OCI-LY7 (cell line): Measurements from ENCODE around the gene TRAPPC10. TPM values are rescaled to one million over a fixed set of nuclear protein-coding genes. Genes with fewer than 3 reads are reported as not detected.
"Not testable (repeated sequence)": the region's sequence is repeated elsewhere in the genome, so short reads cannot be mapped to it uniquely, and the experiment has no call there.

ENCODE experiments used
- BruUV-seq: library from RNA; stranded (reverse); fragments of 400-500 nt; replicated peaks from 2 replicates; lab custom pipeline; 2021; lab: Mats Ljungman, UMichigan
- CTCF ChIA-PET: fragments of 300-600 bp; sonication (Branson Sonifier 250); formaldehyde crosslinking; loops from one replicate; lab custom pipeline; 2022; ENCODE audit warnings: antibody characterized with exemption; ENCODE audit not compliant: unreplicated experiment; lab: Charles Lee
- POLR2A ChIA-PET: fragments of 300-600 bp; sonication (Branson Sonifier 250); formaldehyde crosslinking; loops from one replicate; lab custom pipeline; 2022; ENCODE audit warnings: antibody characterized with exemption; lab: Charles Lee
- DNase-seq: peaks from one replicate; pipeline ENCODE4 v3.0.0-alpha.2; 2015; ENCODE audit warnings: low spot score
- H2AFZ ChIP-seq: fragments of 200-600 bp; sonication (generic), shearing (Covaris generic); 2 replicates; pipeline ENCODE4 v1.6.1; 2014; ENCODE audit warnings: mild to moderate bottlenecking, antibody characterized with exemption, low read length, moderate library complexity
- H3K27ac ChIP-seq: fragments of 200-600 bp; sonication (generic); 2 replicates; pipeline ENCODE4 v1.5.1; 2014; ENCODE audit warnings: mixed run types, low read depth, mild to moderate bottlenecking, moderate library complexity, low read length, inconsistent platforms; ENCODE audit not compliant: poor library complexity, severe bottlenecking
- H3K36me3 ChIP-seq: fragments of 200-600 bp; sonication (generic); 2 replicates; pipeline ENCODE4 v1.6.1; 2014; ENCODE audit warnings: mild to moderate bottlenecking, antibody characterized with exemption, low read length, moderate library complexity, mixed read lengths; ENCODE audit not compliant: insufficient read depth
- H3K4me1 ChIP-seq: fragments of 200-600 bp; sonication (generic); 2 replicates; pipeline ENCODE4 v1.5.1; 2014; ENCODE audit warnings: mild to moderate bottlenecking, low read length; ENCODE audit not compliant: insufficient read depth, poor library complexity, severe bottlenecking
- H3K4me2 ChIP-seq: fragments of 200-600 bp; sonication (generic); 2 replicates; pipeline ENCODE4 v1.6.1; 2014; ENCODE audit warnings: mild to moderate bottlenecking, low read length
- H3K4me3 ChIP-seq: fragments of 200-600 bp; sonication (generic); 2 replicates; pipeline ENCODE4 v1.5.1; 2014; ENCODE audit warnings: mild to moderate bottlenecking, low read depth, low read length; ENCODE audit not compliant: poor library complexity, severe bottlenecking
- H3K79me2 ChIP-seq: fragments of 200-600 bp; sonication (generic); 2 replicates; pipeline ENCODE4 v1.6.1; 2016; ENCODE audit warnings: low read depth, mild to moderate bottlenecking, low read length, moderate library complexity, mixed read lengths; ENCODE audit not compliant: insufficient read depth
- H3K9me2 ChIP-seq: fragments of 200-600 bp; sonication (generic); 2 replicates; pipeline ENCODE4 v1.6.1; 2016; ENCODE audit warnings: mild to moderate bottlenecking, low read length, mixed read lengths; ENCODE audit not compliant: insufficient read depth
- H3K9me3 ChIP-seq: fragments of 200-600 bp; sonication (generic); 2 replicates; pipeline ENCODE4 v1.6.1; 2014; ENCODE audit warnings: mild to moderate bottlenecking, mixed run types, low read length, mixed read lengths
- H4K20me1 ChIP-seq: fragments of 200-600 bp; sonication (generic); 2 replicates; pipeline ENCODE4 v1.6.1; 2014; ENCODE audit warnings: mild to moderate bottlenecking, antibody characterized with exemption, low read length, moderate library complexity, mixed read lengths; ENCODE audit not compliant: insufficient read depth
- CTCF ChIP-seq: fragments of 200-600 bp; sonication (generic); conservative IDR thresholded peaks from 2 replicates; pipeline ENCODE4 v1.5.1; 2014; ENCODE audit warnings: mild to moderate bottlenecking, antibody characterized with exemption, low read length, moderate library complexity, mixed read lengths
- EZH2phosphoT487 ChIP-seq: fragments of 200-600 bp; sonication (generic); IDR thresholded peaks from 2 replicates; pipeline ENCODE4 v1.6.1; 2018; ENCODE audit warnings: low read depth, borderline replicate concordance, mild to moderate bottlenecking, mixed run types, antibody characterized with exemption, low read length, moderate library complexity, mixed read lengths
- intact Hi-C: fragments of 100-400 bp; cut with micrococcal nuclease; formaldehyde crosslinking; loops from one replicate; pipeline ENCODE4 v1.10.0; 2022; ENCODE audit not compliant: unreplicated experiment
- total RNA-seq, 2 experiments: library from RNA; depleted of rRNA in 1 of 2; stranded (reverse); fragments of >200 nt in 1 of 2; shearing (Covaris generic) in 1 of 2; gene quantifications; 2 replicates each; pipeline ENCODE4 v1.2.3, GENCODE V29; 2014 to 2022

The TRAPPC10 gene
- total RNA-seq, 2 experiments from 2014 or later: 37.4 to 54.7 TPM

- H3K4me2 ChIP-seq: no peak overlapping the region
- peaks cover 26% of the 10 kb centered on the region for H3K4me1 ChIP-seq
- H3K9me3 ChIP-seq: no peaks in the 10 kb centered on the region
- no peak overlapping the region for H3K27ac ChIP-seq
- ChIA-PET CTCF (no interaction called here), POLR2A (interaction anchor here (1.2 kb wide), 1 partner anchor 9 kb away, joined by 4 read pairs; no protein-coding TSS in a partner anchor)
- no peaks in the 10 kb centered on the region for H3K9me2 ChIP-seq
- no TSS peak for BruUV-seq
- H4K20me1 ChIP-seq: no peaks in the 10 kb centered on the region
- no peaks in the 10 kb centered on the region for H3K79me2 ChIP-seq
- no peak overlapping the region for H3K4me3 ChIP-seq
- DNase-seq: no peak
- intact Hi-C loops: no loop called here
- peaks cover 63% of the 10 kb centered on the region for H3K36me3 ChIP-seq
- no peak overlapping the region for H2AFZ ChIP-seq
- TF ChIP-seq CTCF: no peak
- TF ChIP-seq EZH2phosphoT487: no peak
Observed at GRCh38 chr21:44092211-44092610, 80.1 kb downstream of the TRAPPC10 start.

- no peak overlapping the region for H3K27ac ChIP-seq
- TF ChIP-seq CTCF: no peak
- TF ChIP-seq EZH2phosphoT487: no peak
- H3K36me3 ChIP-seq: peaks cover 52% of the 10 kb centered on the region
- no peak overlapping the region for H3K4me2 ChIP-seq
- H2AFZ ChIP-seq: no peak overlapping the region
- intact Hi-C loops: no loop called here
- no peaks in the 10 kb centered on the region for H3K79me2 ChIP-seq
- H3K4me3 ChIP-seq: no peak overlapping the region
- H3K4me1 ChIP-seq: peaks cover 26% of the 10 kb centered on the region
- BruUV-seq: no TSS peak
- H3K9me3 ChIP-seq: no peaks in the 10 kb centered on the region
- no peaks in the 10 kb centered on the region for H3K9me2 ChIP-seq
- ChIA-PET CTCF (no interaction called here), POLR2A (interaction anchor here (1.0 to 2.2 kb wide), 3 partner anchors 9 to 76 kb away, joined by 3 to 9 read pairs (median 4); no protein-coding TSS in a partner anchor)
- no peaks in the 10 kb centered on the region for H4K20me1 ChIP-seq
- no peak for DNase-seq
Observed at GRCh38 chr21:44093761-44094160, 81.7 kb downstream of the TRAPPC10 start.

GRCh38 chr21:44094832-44095231 is 82.7 kb downstream of the TRAPPC10 start:
- H3K4me3 ChIP-seq: no peak overlapping the region
- POLR2A ChIA-PET: interaction anchor here (2.2 kb wide), 1 partner anchor 10 kb away, joined by 9 read pairs; no protein-coding TSS in a partner anchor
- CTCF ChIA-PET: no interaction called here
- no peak overlapping the region for H2AFZ ChIP-seq
- no peak for TF ChIP-seq EZH2phosphoT487
- TF ChIP-seq CTCF: no peak
- no peak overlapping the region for H3K4me2 ChIP-seq
- intact Hi-C loops: no loop called here
- no peaks in the 10 kb centered on the region for H3K9me3 ChIP-seq
- no peaks in the 10 kb centered on the region for H3K9me2 ChIP-seq
- peaks cover 17% of the 10 kb centered on the region for H3K4me1 ChIP-seq
- no peak for DNase-seq
- H3K27ac ChIP-seq: no peak overlapping the region
- H4K20me1 ChIP-seq: no peaks in the 10 kb centered on the region
- peaks cover 41% of the 10 kb centered on the region for H3K36me3 ChIP-seq
- H3K79me2 ChIP-seq: no peaks in the 10 kb centered on the region
- BruUV-seq: no TSS peak

GRCh38 chr21:44098507-44098906 is 86.4 kb downstream of the TRAPPC10 start:
- H2AFZ ChIP-seq, H3K4me1 ChIP-seq, H3K27ac ChIP-seq, BruUV-seq, H4K20me1 ChIP-seq, H3K9me2 ChIP-seq, CTCF ChIA-PET, H3K9me3 ChIP-seq, POLR2A ChIA-PET, DNase-seq, H3K4me2 ChIP-seq, H3K4me3 ChIP-seq, H3K79me2 ChIP-seq, intact Hi-C loops: not testable (repeated sequence)
- H3K36me3 ChIP-seq: peaks cover 12% of the 10 kb centered on the region
